ENCODE measurements around the gene SUPT6H.
"Not testable (repeated sequence)": the region's sequence is repeated elsewhere in the genome, so short reads cannot be mapped to it uniquely, and the experiment has no call there.

SUPT6H gene

GRCh38 chr17:28703552-28704218, 41.7 kb downstream of the SUPT6H start:
- no peak for FAIRE-seq

GRCh38 chr17:28704219-28704858, 42.3 kb downstream of the SUPT6H start:
- no peak for FAIRE-seq

GRCh38 chr17:28705074-28705659, 43.2 kb downstream of the SUPT6H start:
- no peak for FAIRE-seq

DNA sequence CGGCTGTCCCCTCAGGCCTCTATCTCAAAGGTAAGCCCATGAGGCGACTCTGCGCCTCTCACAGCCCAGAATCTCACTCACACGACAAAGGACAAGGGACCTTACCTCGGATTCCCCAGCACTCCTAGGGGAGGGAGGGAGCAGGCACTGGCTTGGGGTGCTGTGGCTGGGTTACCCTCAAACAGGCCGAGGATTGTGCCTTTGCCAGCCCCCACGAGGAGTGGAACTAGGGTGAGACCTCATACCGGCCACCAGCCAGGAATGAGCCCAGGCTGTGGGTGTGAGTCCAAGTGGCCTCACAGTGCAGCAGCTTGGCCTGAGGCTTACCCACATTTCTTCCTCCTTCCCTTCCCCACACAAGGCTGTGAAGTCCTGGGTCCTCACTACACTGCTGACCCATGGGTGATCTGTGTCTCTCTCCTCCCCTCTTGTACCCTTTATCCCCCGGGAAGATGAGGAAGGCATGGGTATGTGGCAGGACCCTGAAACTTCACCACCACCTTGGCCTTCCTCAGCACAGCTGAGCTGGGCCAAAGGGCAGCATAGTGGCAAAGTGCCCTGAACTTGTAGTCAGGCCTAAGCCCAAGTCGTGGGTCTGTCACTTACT, 43.8 kb downstream of the SUPT6H start:
- no peak for FAIRE-seq

DNA sequence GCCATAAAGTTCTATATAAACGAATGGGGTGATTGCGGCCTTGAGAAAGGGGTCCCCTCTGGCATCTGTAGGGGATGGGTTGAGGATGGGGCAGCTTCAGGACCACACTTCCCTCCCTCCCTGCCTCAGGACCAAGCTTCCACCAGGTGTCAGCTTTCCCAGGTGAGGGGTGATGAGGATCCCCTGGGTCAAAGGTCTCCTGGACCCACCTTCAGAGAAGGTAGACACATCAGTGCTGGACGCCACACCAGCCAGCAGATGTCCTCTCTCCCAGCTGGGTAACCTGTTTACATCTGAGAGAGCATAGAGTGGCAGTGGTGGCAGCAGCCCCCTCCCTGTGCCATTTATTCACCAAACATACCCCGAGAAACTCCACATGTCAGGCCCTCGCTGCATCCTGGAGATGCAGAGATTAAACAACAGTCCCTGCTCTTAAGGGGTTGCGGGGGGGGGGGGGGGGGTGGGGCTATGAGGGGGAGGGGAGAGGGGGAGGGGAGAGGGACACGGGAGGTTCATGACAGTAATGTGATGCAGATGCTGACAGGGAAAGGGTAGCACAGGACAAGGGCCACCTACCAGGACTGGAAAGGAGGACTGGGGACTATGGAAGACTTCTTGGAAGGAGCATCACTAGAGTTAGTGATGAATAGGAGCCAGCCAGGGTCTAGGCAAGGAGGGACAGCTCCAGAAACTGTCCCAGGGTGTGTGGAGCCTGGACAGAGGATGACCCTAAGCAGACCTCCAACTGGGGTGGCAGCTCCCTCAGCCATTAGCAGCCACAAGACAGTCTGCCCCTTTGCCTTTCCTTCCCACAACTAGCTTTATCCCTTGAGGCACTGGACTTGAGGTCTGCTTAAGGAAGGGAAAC, 44.7 kb downstream of the SUPT6H start:
- FAIRE-seq, result no peak

DNA sequence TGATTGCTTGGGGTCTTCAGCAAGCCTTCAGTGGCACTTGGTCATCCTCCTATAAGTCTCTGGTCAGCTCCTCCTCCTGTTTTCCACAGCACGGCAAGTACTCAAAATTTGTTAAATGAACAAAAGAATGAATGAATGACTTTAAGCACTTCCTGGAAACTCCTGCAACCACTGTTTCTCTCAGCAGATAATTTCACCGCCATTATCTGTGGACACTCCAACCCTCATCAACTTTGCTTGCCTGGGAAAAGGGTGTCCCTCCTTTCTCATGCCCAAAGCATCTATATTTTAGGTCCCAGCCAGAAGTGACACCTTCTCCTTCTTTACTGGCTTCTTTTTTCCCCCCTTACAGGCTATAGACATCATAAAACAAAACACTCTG, 45.3 kb downstream of the SUPT6H start:
- no peak for FAIRE-seq

- no peak for FAIRE-seq
Measured at GRCh38 chr17:28710861-28711722, 49.1 kb downstream of the SUPT6H start.

GRCh38 chr17:28711723-28712031, 49.7 kb downstream of the SUPT6H start, which contains the start of gene PROCA1:
Gene PROCA1 (minus strand): TSS chr17:28711888. CDS start chr17:28711660, 228 bp downstream.
- FAIRE-seq, result no peak

DNA sequence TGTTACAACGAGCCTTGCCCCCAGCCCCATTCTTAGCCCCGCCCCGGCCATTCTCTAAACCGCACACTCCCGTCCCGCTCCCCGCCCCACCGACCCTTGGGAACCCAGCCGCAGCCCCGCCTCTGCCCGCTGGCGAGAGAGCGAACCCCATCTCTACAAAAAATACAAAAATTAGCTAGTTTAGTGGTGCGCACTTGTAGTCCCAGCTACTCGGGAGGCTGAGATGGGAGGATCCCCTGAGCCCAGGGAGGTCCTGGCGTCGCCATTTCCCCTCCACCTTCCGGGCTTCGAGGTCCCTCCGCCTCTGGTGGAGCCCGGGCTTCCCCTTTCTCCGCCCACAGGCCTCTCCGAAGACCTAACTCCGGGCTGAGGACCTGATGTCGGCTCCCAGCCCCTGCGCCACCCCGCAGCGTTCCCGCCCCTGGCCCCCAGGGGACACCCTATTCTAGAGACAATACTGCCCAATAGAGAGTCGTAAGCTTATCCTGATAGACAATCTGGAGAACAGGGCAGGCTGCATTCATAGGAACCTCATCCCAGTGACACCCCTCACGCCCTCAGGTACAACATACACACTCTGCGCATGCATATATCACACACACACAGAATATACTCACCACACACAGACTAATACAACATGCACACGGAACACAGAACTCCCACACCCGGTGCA, 50.2 kb downstream of the SUPT6H start:
- FAIRE-seq, result no peak

DNA sequence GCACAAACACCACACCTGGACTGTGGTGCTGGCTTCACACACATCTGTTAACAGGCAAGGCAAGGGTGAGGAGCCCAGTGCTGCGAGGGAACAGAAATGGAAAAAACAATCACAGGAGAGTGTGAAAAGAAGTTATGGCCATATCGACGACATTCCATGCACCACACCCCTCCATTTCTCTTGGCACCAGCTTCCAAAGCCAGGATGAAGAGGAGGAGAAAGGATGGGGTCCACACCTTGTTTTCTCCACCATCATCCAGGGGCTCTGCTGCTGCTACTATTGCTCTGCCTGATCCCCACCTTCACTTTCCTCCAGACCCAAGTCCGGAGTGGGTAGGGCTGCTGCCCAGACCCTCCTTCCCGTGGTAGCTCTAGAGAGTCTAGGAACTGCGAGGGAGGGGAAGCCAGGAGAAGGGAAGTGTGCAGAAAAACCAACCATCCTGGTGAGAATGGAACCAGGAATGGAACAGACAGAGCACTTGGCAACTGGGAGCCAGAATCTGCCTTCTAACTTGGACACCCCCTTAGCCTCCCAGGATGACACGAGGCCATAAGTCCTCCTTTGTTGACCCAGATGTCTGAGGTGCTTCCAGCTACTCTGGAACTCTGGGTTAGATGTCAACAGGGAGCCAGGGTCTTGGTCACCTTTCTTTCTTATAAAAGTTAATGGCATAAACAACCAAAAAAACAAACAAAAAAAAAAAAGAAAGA, 50.9 kb downstream of the SUPT6H start:
- no peak for FAIRE-seq

DNA sequence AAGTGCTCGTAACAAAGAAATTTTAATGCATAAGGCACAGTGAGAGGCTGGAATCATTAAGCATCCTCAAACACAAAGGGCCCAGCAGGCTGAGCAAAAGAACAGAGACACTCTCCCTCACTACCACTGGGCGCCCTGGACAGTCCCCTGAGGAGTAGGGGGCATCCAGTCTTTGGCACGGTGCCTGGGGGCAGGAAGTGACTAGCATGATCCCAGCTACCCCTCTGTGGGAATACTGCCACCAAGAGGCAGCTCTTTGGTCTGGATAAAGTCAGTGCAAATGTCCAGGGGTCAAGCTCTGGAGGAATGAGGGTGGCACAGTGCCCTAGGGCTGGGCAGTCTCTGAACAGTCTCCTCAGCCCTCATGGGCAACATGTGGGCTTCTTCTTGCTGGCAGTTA, 52.3 kb downstream of the SUPT6H start:
- FAIRE-seq, result no peak

DNA sequence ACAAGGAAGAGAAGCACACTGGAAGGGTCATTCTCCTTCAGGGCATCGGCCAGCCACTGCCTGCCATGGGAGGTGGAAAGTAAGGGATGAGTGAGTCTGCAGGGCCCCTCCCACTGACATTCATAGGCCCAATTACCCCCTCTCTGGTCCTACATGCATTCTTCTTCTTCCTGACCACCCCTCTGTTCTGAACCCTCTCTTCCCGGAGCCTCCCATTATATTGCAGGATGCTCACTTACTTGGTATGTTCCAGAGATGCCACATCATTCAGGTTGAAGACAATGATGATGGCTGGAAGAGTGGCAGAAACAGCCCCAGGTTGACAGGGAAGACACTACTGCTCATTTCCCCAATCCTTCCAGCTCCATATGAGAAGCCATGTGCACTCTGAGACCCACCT, 53.2 kb downstream of the SUPT6H start:
- FAIRE-seq, result no peak

- no peak for FAIRE-seq
Measured at GRCh38 chr17:28716740-28717577, 55.0 kb downstream of the SUPT6H start.

GRCh38 chr17:28717578-28718332, 55.8 kb downstream of the SUPT6H start, which contains the start of gene RAB34:
Gene RAB34 (minus strand): TSS chr17:28717868. CDS start chr17:28717266, 602 bp downstream.
- FAIRE-seq, result no peak

DNA sequence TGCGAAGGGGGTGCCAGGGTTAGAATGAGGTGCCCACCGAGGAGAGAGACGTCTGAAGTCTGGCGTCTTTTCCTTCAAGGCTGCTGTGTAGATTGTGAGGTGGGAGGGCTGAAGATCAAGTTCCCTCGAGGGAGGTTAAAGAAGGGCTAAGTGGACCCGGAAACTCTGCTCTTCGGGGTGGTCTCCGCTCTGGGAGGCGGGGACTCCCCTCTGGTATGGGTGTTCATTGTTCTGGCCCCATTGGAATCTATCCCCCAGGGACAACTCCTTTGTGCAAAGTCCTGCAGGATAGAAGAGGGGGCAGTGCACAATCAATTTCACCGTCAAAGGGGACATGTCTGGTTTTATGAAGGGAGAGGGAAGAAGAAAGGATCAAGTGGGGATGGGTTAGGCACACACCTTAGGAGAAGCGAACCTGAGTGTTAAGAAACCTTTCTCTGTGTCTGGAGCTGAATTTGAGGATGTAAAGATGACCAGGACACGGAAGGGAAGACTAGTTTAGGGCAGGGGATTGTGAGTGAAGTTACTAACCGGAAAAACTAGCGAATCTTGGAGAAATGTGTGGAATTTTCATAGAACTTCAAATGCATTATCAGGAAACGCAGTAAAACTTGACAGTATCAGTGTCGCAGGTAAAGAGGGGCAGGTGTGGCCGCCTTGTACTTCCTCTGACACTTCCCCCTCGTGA, 56.5 kb downstream of the SUPT6H start:
- no peak for FAIRE-seq

DNA sequence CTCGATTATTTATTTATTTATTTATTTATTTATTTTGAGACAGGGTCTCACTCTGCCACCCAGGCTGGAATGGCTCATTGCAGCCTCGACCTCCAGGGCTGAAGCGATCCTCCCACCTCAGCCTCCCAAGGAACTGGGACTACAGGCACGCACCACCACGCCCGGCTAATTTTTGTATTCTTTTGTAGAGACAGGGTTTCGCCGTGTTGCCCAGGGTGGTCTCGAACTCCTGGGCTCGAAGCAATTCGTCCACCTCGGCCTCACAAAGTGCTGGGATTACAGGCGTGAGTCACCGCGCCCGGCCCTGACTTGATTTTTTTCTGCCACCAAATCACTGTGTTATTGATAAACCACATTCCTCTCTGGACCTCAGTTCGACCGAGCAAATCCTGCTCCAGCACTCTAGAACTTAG, 57.0 kb downstream of the SUPT6H start:
- no peak for FAIRE-seq

DNA sequence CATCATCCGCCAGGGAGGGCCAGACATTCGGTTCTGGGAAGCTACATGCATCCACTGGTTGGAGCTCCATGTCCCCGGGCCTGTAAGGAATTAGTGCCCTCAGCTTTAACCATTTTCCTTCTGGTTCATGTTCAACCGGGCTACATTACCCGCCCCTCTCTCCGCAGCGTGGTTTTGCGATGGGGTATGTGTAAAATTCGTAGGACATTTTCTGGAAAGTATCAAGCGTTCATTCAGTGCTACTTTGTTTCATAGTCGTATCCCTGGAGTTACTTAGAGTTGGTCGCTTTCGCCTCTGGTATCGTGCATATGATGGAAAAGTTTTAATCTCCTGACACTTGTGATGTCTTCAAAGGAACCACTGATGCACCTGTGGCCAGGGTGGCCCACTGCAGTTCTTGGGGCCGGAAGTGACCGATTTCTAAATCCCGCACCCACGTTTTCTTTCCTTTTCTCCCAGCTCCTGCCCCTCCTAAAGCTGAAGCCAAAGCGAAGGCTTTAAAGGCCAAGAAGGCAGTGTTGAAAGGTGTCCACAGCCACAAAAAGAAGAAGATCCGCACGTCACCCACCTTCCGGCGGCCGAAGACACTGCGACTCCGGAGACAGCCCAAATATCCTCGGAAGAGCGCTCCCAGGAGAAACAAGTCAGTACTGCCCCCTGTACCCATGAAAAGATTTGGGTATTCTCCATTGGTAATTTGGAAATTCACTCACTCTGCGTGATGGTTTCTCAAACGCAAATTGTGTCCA, 58.4 kb downstream of the SUPT6H start:
- no peak for FAIRE-seq

DNA sequence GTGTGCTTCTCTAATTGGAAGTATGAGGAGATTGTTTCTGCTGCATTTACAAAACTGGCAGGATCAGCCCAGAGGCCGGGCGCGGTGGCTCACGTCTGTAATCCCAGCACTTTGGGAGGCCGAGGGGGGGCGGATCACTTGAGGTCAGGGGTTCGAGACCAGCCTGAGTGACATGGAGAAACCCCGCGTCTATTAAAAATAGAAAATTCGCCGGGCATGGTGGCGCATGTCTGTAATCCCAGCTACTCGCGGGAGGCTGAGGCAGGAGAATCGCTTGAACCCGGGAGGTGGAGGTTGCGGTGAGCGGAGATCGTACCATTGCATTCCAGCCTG, 59.0 kb downstream of the SUPT6H start:
- FAIRE-seq, result not testable (repeated sequence)

Data from islet of Langerhans (tissue), 1 donor.